ENCODE data around the gene CRHBP.
"Not testable (repeated sequence)": the region's sequence is repeated elsewhere in the genome, so short reads cannot be mapped to it uniquely, and the experiment has no call there.

Gene CRHBP

GRCh38 chr5:76956033-76956432 is 3.2 kb downstream of the CRHBP start:
- H3K4me3 ChIP-seq: no peak overlapping the region

GRCh38 chr5:76958991-76959767 is 6.3 kb downstream of the CRHBP start:
- Histone ChIP-seq H3K27ac (peak overlapping the region in 6 of 21 experiments; percentile 19 to 56 (median 35)), H3K4me3 (no peak overlapping the region)

More at GRCh38 chr5:76956033-76956432, 3.2 kb downstream of the CRHBP start:
- no peak overlapping the region for H3K27ac ChIP-seq

GRCh38 chr5:76960004-76960625 is 7.3 kb downstream of the CRHBP start:
- Histone ChIP-seq H3K27ac (peak overlapping the region in 4 of 21 experiments; percentile 4 to 56 (median 34)), H3K4me3 (no peak overlapping the region)

GRCh38 chr5:76964060-76964459 is 11.2 kb downstream of the CRHBP start:
- H3K4me3 ChIP-seq: no peak overlapping the region
- no peak overlapping the region for H3K27ac ChIP-seq

- Histone ChIP-seq H3K27ac (no peak overlapping the region), H3K4me3 (no peak overlapping the region)
Measured at GRCh38 chr5:76971511-76971910, 18.7 kb downstream of the CRHBP start.

- Histone ChIP-seq H3K4me3 (no peak overlapping the region), H3K27ac (no peak overlapping the region)
Measured at GRCh38 chr5:76972689-76973088, 19.8 kb downstream of the CRHBP start.

- Histone ChIP-seq H3K4me3 (no peak overlapping the region), H3K27ac (no peak overlapping the region)
Measured at GRCh38 chr5:76974785-76975184, 21.9 kb downstream of the CRHBP start.

GRCh38 chr5:76978869-76979268 is 26.0 kb downstream of the CRHBP start:
- H3K4me3 ChIP-seq: no peak overlapping the region
- H3K27ac ChIP-seq: no peak overlapping the region

- Histone ChIP-seq H3K27ac (no peak overlapping the region), H3K4me3 (no peak overlapping the region)
Measured at GRCh38 chr5:76980518-76981144, 27.8 kb downstream of the CRHBP start.

GRCh38 chr5:76982450-76982849 is 29.6 kb downstream of the CRHBP start:
- H3K4me3 ChIP-seq: no peak overlapping the region
- H3K27ac ChIP-seq: no peak overlapping the region

GRCh38 chr5:76983468-76983867 is 30.6 kb downstream of the CRHBP start:
- no peak overlapping the region for H3K4me3 ChIP-seq
- no peak overlapping the region for H3K27ac ChIP-seq

- Histone ChIP-seq H3K4me3 (no peak overlapping the region), H3K27ac (no peak overlapping the region)
Measured at GRCh38 chr5:76986825-76987526, 34.1 kb downstream of the CRHBP start.

GRCh38 chr5:76990899-76991459 is 38.1 kb downstream of the CRHBP start:
- no peak overlapping the region for H3K4me3 ChIP-seq
- no peak overlapping the region for H3K27ac ChIP-seq

- not testable (repeated sequence) for H3K27ac ChIP-seq, H3K4me3 ChIP-seq
Measured at GRCh38 chr5:76993436-76993835, 40.6 kb downstream of the CRHBP start.

GRCh38 chr5:76994337-76994736 is 41.5 kb downstream of the CRHBP start:
- H3K4me3 ChIP-seq: no peak overlapping the region
- H3K27ac ChIP-seq: no peak overlapping the region

GRCh38 chr5:76998251-76998650 is 45.4 kb downstream of the CRHBP start:
- not testable (repeated sequence) for H3K27ac ChIP-seq, H3K4me3 ChIP-seq

- H3K27ac ChIP-seq: no peak overlapping the region
- H3K4me3 ChIP-seq: no peak overlapping the region
Measured at GRCh38 chr5:76999451-76999850, 46.6 kb downstream of the CRHBP start.

- no peak overlapping the region for H3K27ac ChIP-seq
- H3K4me3 ChIP-seq: no peak overlapping the region
Measured at GRCh38 chr5:77003246-77003645, 50.4 kb downstream of the CRHBP start.

- no peak overlapping the region for H3K4me3 ChIP-seq
- H3K27ac ChIP-seq: no peak overlapping the region
Measured at GRCh38 chr5:77006124-77006523, 53.3 kb downstream of the CRHBP start.

- Histone ChIP-seq H3K27ac (no peak overlapping the region), H3K4me3 (no peak overlapping the region)
Measured at GRCh38 chr5:77008413-77008812, 55.6 kb downstream of the CRHBP start.

All from skin epidermis (tissue), 12 donors.